ENCODE data around the gene MORN1. TPM values are rescaled to one million over a fixed set of nuclear protein-coding genes. Genes with fewer than 3 reads are reported as not detected.

Gene MORN1
- total RNA-seq, 6 experiments from 2014 or later = 3.1 to 7.1 (median 4.5) TPM

GRCh38 chr1:2337081-2337480, 54.3 kb downstream of the MORN1 start:
- WGBS (ENCODE audit: insufficient coverage, low coverage, low lambda C conversion rate, missing lambda C conversion rate) = 60% methylated on average over 1 of the region's 23 CpGs
- intact Hi-C loops (cut with DNase I) = no loop called here
- ATAC-seq = no peak
- TF ChIP-seq POLR2A (IDR thresholded peaks at IDR 0.05) = no peak
- TF ChIP-seq CTCF (IDR thresholded peaks at IDR 0.05) = no peak
- no peak for DNase-seq
- H3K36me3 ChIP-seq = no peaks in the 10 kb centered on the region
- no peaks in the 10 kb centered on the region for H3K27me3 ChIP-seq
- H3K4me1 ChIP-seq = no peaks in the 10 kb centered on the region
- no peaks in the 10 kb centered on the region for H3K9me3 ChIP-seq
- H3K4me3 ChIP-seq = no peak overlapping the region
- no peak overlapping the region for H3K27ac ChIP-seq

- DNase-seq = no peak
- intact Hi-C loops (cut with DNase I) = no loop called here
- ATAC-seq = no peak
- TF ChIP-seq POLR2A (IDR thresholded peaks at IDR 0.05) = no peak
- TF ChIP-seq CTCF (IDR thresholded peaks at IDR 0.05) = no peak
- Histone ChIP-seq H3K9me3 (no peaks in the 10 kb centered on the region), H3K4me3 (no peak overlapping the region), H3K36me3 (no peaks in the 10 kb centered on the region), H3K27me3 (no peaks in the 10 kb centered on the region), H3K4me1 (no peaks in the 10 kb centered on the region), H3K27ac (no peak overlapping the region)
- no CpG with 5 or more reads among the region's 11 CpGs for WGBS (ENCODE audit: insufficient coverage, low coverage, low lambda C conversion rate, missing lambda C conversion rate)
Observed at GRCh38 chr1:2336499-2336898, 54.9 kb downstream of the MORN1 start.

DNA sequence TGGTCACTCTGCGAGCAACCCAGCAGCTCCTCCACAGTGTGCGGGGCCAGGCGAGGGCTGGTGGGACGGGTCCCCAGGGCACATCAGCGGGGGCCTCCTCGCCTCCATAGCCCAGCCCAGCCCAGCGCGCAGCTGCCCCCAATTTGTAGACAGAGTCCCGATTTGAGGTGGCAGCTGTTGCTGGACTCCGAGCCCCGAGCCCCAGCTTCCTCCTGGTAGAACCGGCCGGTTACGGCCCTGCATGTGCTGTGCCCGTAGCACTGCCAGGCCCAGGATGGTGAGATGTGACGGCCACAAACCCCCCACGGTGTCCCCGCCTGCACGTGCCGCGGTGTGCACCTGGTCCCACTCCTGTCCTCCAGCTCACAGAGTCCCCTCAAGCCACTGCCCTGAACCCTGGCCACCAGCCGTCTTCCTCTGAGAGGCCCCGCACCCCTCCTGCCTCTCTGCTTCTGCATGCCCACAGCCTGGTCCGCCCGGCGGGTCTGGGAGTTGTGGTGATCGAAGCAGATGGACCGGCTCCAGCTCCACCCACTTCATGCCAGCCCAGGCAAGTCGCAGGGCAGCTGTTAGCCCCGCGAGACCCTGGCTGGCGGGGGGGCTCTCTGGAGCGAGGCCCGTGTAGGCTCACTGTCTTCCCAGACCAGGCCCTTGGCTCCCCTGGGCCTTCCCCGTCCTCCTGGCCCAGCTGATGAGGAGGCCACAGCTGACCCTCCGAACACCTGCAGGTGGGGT, 55.5 kb downstream of the MORN1 start:
- WGBS (ENCODE audit: insufficient coverage, low coverage, low lambda C conversion rate, missing lambda C conversion rate) = 95% methylated on average over 4 of the region's 36 CpGs
- intact Hi-C loops (cut with DNase I) = no loop called here
- Histone ChIP-seq H3K9me3 (no peaks in the 10 kb centered on the region), H3K4me3 (no peak overlapping the region), H3K4me1 (no peaks in the 10 kb centered on the region), H3K36me3 (no peaks in the 10 kb centered on the region), H3K27ac (no peak overlapping the region), H3K27me3 (no peaks in the 10 kb centered on the region)
- TF ChIP-seq POLR2A (IDR thresholded peaks at IDR 0.05) = no peak
- no peak for TF ChIP-seq CTCF (IDR thresholded peaks at IDR 0.05)
- no peak for DNase-seq
- no peak for ATAC-seq

DNA sequence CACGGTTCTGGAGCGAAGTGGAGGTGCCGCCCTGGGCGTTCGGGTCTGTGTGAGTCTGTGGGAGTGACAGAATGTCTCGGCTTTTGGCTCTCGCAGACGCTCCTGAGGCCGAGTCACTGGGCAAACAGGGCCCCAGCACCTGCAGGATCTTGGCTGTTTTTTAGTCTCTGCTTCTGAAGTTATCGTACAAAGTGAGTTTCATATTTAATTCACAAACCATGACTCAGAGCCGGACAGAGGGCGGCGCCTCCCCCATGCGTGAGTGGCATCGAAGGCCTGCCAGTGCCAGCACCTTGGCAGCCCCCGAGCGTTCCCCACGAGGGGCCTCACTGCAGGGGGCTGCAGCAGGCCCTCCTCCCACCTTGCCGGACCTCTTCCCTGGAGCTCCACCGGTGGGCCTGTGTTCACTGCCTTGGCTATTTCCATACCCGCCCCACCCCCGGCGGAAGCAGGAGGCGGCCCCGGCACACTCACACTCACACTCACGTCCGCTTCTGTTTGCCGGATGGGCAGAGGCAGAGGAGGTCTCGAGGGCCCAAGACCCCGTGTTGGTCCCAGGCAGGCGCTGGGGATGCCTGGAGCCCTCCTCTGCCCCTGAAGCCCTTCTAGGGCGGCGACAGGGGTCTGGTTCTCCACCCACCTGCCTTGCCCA, 56.3 kb downstream of the MORN1 start:
- no peaks in the 10 kb centered on the region for H3K27me3 ChIP-seq
- ATAC-seq (no peak), DNase-seq (no peak)
- no peaks in the 10 kb centered on the region for H3K9me3 ChIP-seq
- H3K4me3 ChIP-seq = no peak overlapping the region
- no peak overlapping the region for H3K27ac ChIP-seq
- no peaks in the 10 kb centered on the region for H3K4me1 ChIP-seq
- no peaks in the 10 kb centered on the region for H3K36me3 ChIP-seq
- intact Hi-C loops (cut with DNase I) = no loop called here
- 78% methylated on average over 4 of the region's 33 CpGs for WGBS (ENCODE audit: insufficient coverage, low coverage, low lambda C conversion rate, missing lambda C conversion rate)
- TF ChIP-seq POLR2A (IDR thresholded peaks at IDR 0.05) (no peak), CTCF (IDR thresholded peaks at IDR 0.05) (no peak)

Data from right lobe of liver (tissue), 6 donors.